HepG2 (cell line): ENCODE data around the gene PLEKHM2. TPM values are rescaled to one million over a fixed set of nuclear protein-coding genes. Genes with fewer than 3 reads are reported as not detected.

Source experiments
- EEA1 ChIP-seq: sonication (generic); formaldehyde crosslinking; IDR thresholded peaks from 2 replicates; pipeline ENCODE4 v1.5.1; 2020; ENCODE audit warnings: mild to moderate bottlenecking, missing genetic modification reagents, borderline replicate concordance
- EZH2 ChIP-seq: conservative IDR thresholded peaks from 2 replicates; pipeline ENCODE4 v1.6.1; 2012; ENCODE audit warnings: mild to moderate bottlenecking, low read depth, low read length, moderate library complexity
- HOXD1 ChIP-seq: sonication (generic); formaldehyde crosslinking; IDR thresholded peaks from 2 replicates; pipeline ENCODE4 v1.5.0; 2020; ENCODE audit warnings: missing genetic modification reagents
- KLF13 ChIP-seq: sonication (generic); formaldehyde crosslinking; IDR thresholded peaks from 2 replicates; pipeline ENCODE4 v1.4.0; 2020; ENCODE audit warnings: mild to moderate bottlenecking, missing genetic modification reagents
- MAZ ChIP-seq, 2 experiments: sonication (generic) in 1 of 2; formaldehyde crosslinking in 1 of 2; IDR thresholded peaks; 2 replicates each; pipeline versions ENCODE4 v1.5.0 to v1.6.1; 2012 to 2020; ENCODE audit warnings: low read depth in 2 of 2, mild to moderate bottlenecking in 2 of 2, borderline replicate concordance in 1 of 2, improper control_type of control experiment in 1 of 2, low read length in 1 of 2, missing genetic modification reagents in 1 of 2, moderate library complexity in 1 of 2
- RELA ChIP-seq: sonication (generic); formaldehyde crosslinking; IDR thresholded peaks from 2 replicates; pipeline ENCODE4 v1.4.0; 2020; ENCODE audit warnings: missing genetic modification reagents
- SOX5 ChIP-seq: IDR thresholded peaks from 2 replicates; pipeline ENCODE4 v1.6.1; 2016; ENCODE audit warnings: borderline replicate concordance
- YEATS2 ChIP-seq: sonication (generic); formaldehyde crosslinking; IDR thresholded peaks from 2 replicates; pipeline ENCODE4 v1.4.0; 2020; ENCODE audit warnings: missing genetic modification reagents, borderline replicate concordance
- ZBED4 ChIP-seq: sonication (generic); formaldehyde crosslinking; IDR thresholded peaks from 2 replicates; pipeline ENCODE4 v1.4.0; 2020; ENCODE audit warnings: missing genetic modification reagents, borderline replicate concordance
- ZBTB2 ChIP-seq: sonication (generic); formaldehyde crosslinking; IDR thresholded peaks from 2 replicates; pipeline ENCODE4 v1.8.0; 2022; ENCODE audit warnings: low read depth, missing genetic modification reagents
- ZBTB44 ChIP-seq: sonication (generic); formaldehyde crosslinking; IDR thresholded peaks from 2 replicates; pipeline ENCODE4 v1.4.0; 2020; ENCODE audit warnings: missing genetic modification reagents
- ZFY ChIP-seq: sonication (generic); formaldehyde crosslinking; IDR thresholded peaks from 2 replicates; pipeline ENCODE4 v1.4.0; 2020; ENCODE audit warnings: missing genetic modification reagents
- ZNF263 ChIP-seq: sonication (generic); formaldehyde crosslinking; IDR thresholded peaks from 2 replicates; pipeline ENCODE4 v1.4.0; 2020; ENCODE audit warnings: missing genetic modification reagents
- ZNF33A ChIP-seq: sonication (generic); formaldehyde crosslinking; IDR thresholded peaks from 2 replicates; pipeline ENCODE4 v1.5.1; 2020; ENCODE audit warnings: missing genetic modification reagents, mild to moderate bottlenecking, moderate library complexity, borderline replicate concordance
- ZNF572 ChIP-seq: sonication (generic); formaldehyde crosslinking; IDR thresholded peaks from 2 replicates; pipeline ENCODE4 v1.5.1; 2020; ENCODE audit warnings: mild to moderate bottlenecking, missing genetic modification reagents
- ZNF652 ChIP-seq: IDR thresholded peaks from 2 replicates; pipeline ENCODE4 v1.6.1; 2016; ENCODE audit warnings: low read depth, borderline replicate concordance
- ZNF75D ChIP-seq: sonication (generic); formaldehyde crosslinking; IDR thresholded peaks from 2 replicates; pipeline ENCODE4 v1.8.1; 2023; ENCODE audit warnings: missing genetic modification reagents, mild to moderate bottlenecking, borderline replicate concordance
- ZNF772 ChIP-seq: sonication (generic); formaldehyde crosslinking; IDR thresholded peaks from 2 replicates; pipeline ENCODE4 v1.5.0; 2020; ENCODE audit warnings: mild to moderate bottlenecking, missing genetic modification reagents
- polyA plus RNA-seq, 8 experiments: library from polyadenylated mRNA; depleted of rRNA in 3 of 8; stranded (reverse) in 7 of 8; unstranded in 1 of 8; fragments of >200 nt; fragmentation: Illumina TruSeq in 4 of 8; extraction: Trizol in 4 of 8; gene quantifications; 2 replicates each; pipeline versions ENCODE4 v1.2.1 to v1.2.3, GENCODE V29; 2011 to 2016; ENCODE audit warnings: low read depth in 4 of 8, missing spikeins in 1 of 8, mixed read lengths in 1 of 8; ENCODE audit not compliant: insufficient read depth in 1 of 8
- total RNA-seq, 5 experiments: library from RNA; depleted of rRNA; stranded (reverse); fragments of >200 nt; fragmentation: Illumina TruSeq; extraction: Trizol; gene quantifications; 2 replicates each; pipeline ENCODE4 v1.2.3, GENCODE V29; 2016; ENCODE audit warnings: low read depth in 1 of 5

PLEKHM2 gene
- total and polyA plus RNA-seq, 2 of the 13 experiments (the other 11 are each of a cell fraction or from before 2014, with no cell fraction given), result 16.5 to 27.3 TPM

GRCh38 chr1:15740924-15741850 is 57.1 kb downstream of the PLEKHM2 start (continued):
- TF ChIP-seq YEATS2 (CRISPR knock-in tag), result peak; percentile 37; the same call in 1 of the 2 replicates
- no peak for TF ChIP-seq MAZ (IDR thresholded peaks at IDR 0.05; ENCODE audit: borderline replicate concordance, low read depth, low read length)
- TF ChIP-seq MAZ (CRISPR knock-in tag; IDR thresholded peaks at IDR 0.05; ENCODE audit: low read depth), result peak; percentile 56; the same call in 1 of the 2 replicates
- TF ChIP-seq ZNF772 (CRISPR knock-in tag), result peak; percentile 50; the same call in 1 of the 2 replicates
- no peak; the same call in 1 of the 2 replicates for TF ChIP-seq ZFY (CRISPR knock-in tag)
- no peak for TF ChIP-seq ZBTB44
- no peak for TF ChIP-seq KLF13
- TF ChIP-seq ZNF572, result no peak
- TF ChIP-seq ZBED4 (CRISPR knock-in tag), result 0 out of 2 replicates have a peak, but pooled peaks have one; percentile 35
- TF ChIP-seq ZNF263 (CRISPR knock-in tag), result no peak
- TF ChIP-seq ZNF75D, result no peak
- TF ChIP-seq HOXD1, result no peak
- 0 out of 2 replicates have a peak, but pooled peaks have one; percentile 56 for TF ChIP-seq RELA (CRISPR knock-in tag)
- TF ChIP-seq EZH2, result no peak
- TF ChIP-seq EEA1 (CRISPR knock-in tag), result no peak
- TF ChIP-seq SOX5, result peak; percentile 29; the same call in 1 of the 2 replicates
- TF ChIP-seq ZBTB2, result no peak
- TF ChIP-seq ZNF652 (CRISPR knock-in tag), result peak; percentile 63; the same call in 1 of the 2 replicates
- TF ChIP-seq ZNF33A (CRISPR knock-in tag), result no peak
